Neural cell (in vitro differentiated cells): ENCODE measurements around the gene HIVEP3. TPM values are rescaled to one million over a fixed set of nuclear protein-coding genes. Genes with fewer than 3 reads are reported as not detected.

Source experiments
- H2AFZ ChIP-seq: fragments of 200-600, 300-800 bp; sonication (generic), shearing (Covaris generic); 2 replicates; pipeline ENCODE4 v1.6.0; 2014; ENCODE audit warnings: low read depth, mild to moderate bottlenecking, antibody characterized with exemption, low read length, moderate library complexity
- H3F3A ChIP-seq: fragments of 200-600 bp; shearing (Covaris generic); 2 replicates; pipeline ENCODE4 v1.6.1; 2016; ENCODE audit warnings: mild to moderate bottlenecking, moderate library complexity, mixed read lengths, antibody characterized with exemption, low read length; ENCODE audit not compliant: insufficient read depth, poor library complexity, severe bottlenecking
- H3K27ac ChIP-seq: fragments of 200-600, 300-800 bp; sonication (generic), shearing (Covaris generic); 2 replicates; pipeline ENCODE4 v1.5.1; 2014; ENCODE audit warnings: mild to moderate bottlenecking, low read length, moderate library complexity
- H3K27me3 ChIP-seq: fragments of 300-800, 200-600 bp; sonication (generic), shearing (Covaris generic); 2 replicates; pipeline ENCODE4 v1.6.0; 2014; ENCODE audit warnings: mild to moderate bottlenecking, low read depth, low read length, moderate library complexity; ENCODE audit not compliant: insufficient read depth
- H3K36me3 ChIP-seq: fragments of 300-800, 200-600 bp; sonication (generic), shearing (Covaris generic); 2 replicates; pipeline ENCODE4 v1.5.1; 2014; ENCODE audit warnings: mild to moderate bottlenecking, antibody characterized with exemption, low read length, moderate library complexity; ENCODE audit not compliant: insufficient read depth
- H3K4me2 ChIP-seq: fragments of 300-800, 200-600 bp; sonication (generic), shearing (Covaris generic); 2 replicates; pipeline ENCODE4 v1.6.0; 2014; ENCODE audit warnings: mild to moderate bottlenecking, low read length
- H3K4me3 ChIP-seq: fragments of 300-800, 200-600 bp; sonication (generic), shearing (Covaris generic); 2 replicates; pipeline ENCODE4 v1.5.1; 2014; ENCODE audit warnings: mild to moderate bottlenecking, low read length, moderate library complexity
- H3K79me2 ChIP-seq: fragments of 200-600 bp; shearing (Covaris generic); replicated peaks from 2 replicates; pipeline ENCODE4 v1.6.0; 2014; ENCODE audit warnings: mild to moderate bottlenecking, low read length, moderate library complexity; ENCODE audit not compliant: insufficient read depth
- H3K9ac ChIP-seq: fragments of 300-800, 200-600 bp; sonication (generic), shearing (Covaris generic); 2 replicates; pipeline ENCODE4 v1.6.1; 2016; ENCODE audit warnings: mild to moderate bottlenecking, low read length, mixed read lengths
- H3K9me2 ChIP-seq: fragments of 200-600 bp; shearing (Covaris generic); 2 replicates; pipeline ENCODE4 v1.6.1; 2016; ENCODE audit warnings: mild to moderate bottlenecking, low read length, mixed read lengths; ENCODE audit not compliant: insufficient read depth
- H3K9me3 ChIP-seq: fragments of 200-600, 300-800 bp; sonication (generic), shearing (Covaris generic); 2 replicates; pipeline ENCODE4 v1.6.1; 2016; ENCODE audit warnings: mild to moderate bottlenecking, mixed run types, low read length, moderate library complexity, mixed read lengths
- H4K20me1 ChIP-seq: fragments of 200-600 bp; shearing (Covaris generic); 2 replicates; pipeline ENCODE4 v1.6.1; 2016; ENCODE audit warnings: mild to moderate bottlenecking, mixed run types; ENCODE audit not compliant: insufficient read depth
- CTCF ChIP-seq: fragments of 450-650 bp; IDR thresholded peaks from 2 replicates; pipeline ENCODE4 v1.5.1; 2014; ENCODE audit warnings: antibody characterized with exemption, mild to moderate bottlenecking, moderate library complexity; ENCODE audit not compliant: poor library complexity, severe bottlenecking
- EP300 ChIP-seq: fragments of 450-650 bp; conservative IDR thresholded peaks from 2 replicates; pipeline ENCODE4 v1.6.1; 2014; ENCODE audit warnings: antibody characterized with exemption, mild to moderate bottlenecking, moderate library complexity; ENCODE audit not compliant: poor library complexity, severe bottlenecking
- EZH2 ChIP-seq: fragments of 200-600, 300-800 bp; shearing (Covaris generic), sonication (generic); IDR thresholded peaks from 2 replicates; pipeline ENCODE4 v1.6.1; 2014; ENCODE audit warnings: antibody characterized with exemption, low read length, borderline replicate concordance, mild to moderate bottlenecking; ENCODE audit not compliant: insufficient read depth, poor library complexity, severe bottlenecking
- MXI1 ChIP-seq: fragments of 450-650 bp; conservative IDR thresholded peaks from 2 replicates; pipeline ENCODE4 v1.6.1; 2014; ENCODE audit warnings: antibody characterized with exemption, mild to moderate bottlenecking; ENCODE audit not compliant: poor library complexity, severe bottlenecking
- POLR2AphosphoS5 ChIP-seq: IDR thresholded peaks from 2 replicates; pipeline ENCODE4 v1.6.1; 2012
- RAD21 ChIP-seq: fragments of 450-650 bp; conservative IDR thresholded peaks from 2 replicates; pipeline ENCODE4 v1.6.1; 2014; ENCODE audit warnings: antibody characterized with exemption, mild to moderate bottlenecking, moderate library complexity
- REST ChIP-seq: IDR thresholded peaks from 2 replicates; pipeline ENCODE4 v1.6.1; 2012; ENCODE audit warnings: borderline replicate concordance
- SMC3 ChIP-seq: fragments of 450-650 bp; conservative IDR thresholded peaks from 2 replicates; pipeline ENCODE4 v1.6.1; 2014; ENCODE audit warnings: antibody characterized with exemption, mild to moderate bottlenecking, moderate library complexity; ENCODE audit not compliant: poor library complexity
- TAF1 ChIP-seq: IDR thresholded peaks from 2 replicates; pipeline ENCODE4 v1.6.1; 2012; ENCODE audit warnings: low read depth
- polyA plus RNA-seq: library from polyadenylated mRNA; depleted of rRNA; stranded (reverse); fragments of >200 nt; gene quantifications from 2 replicates; pipeline ENCODE4 v1.2.3, GENCODE V29; 2014

The HIVEP3 gene
- polyA plus RNA-seq, 1 donor from 2014 or later: 2.6 TPM

GRCh38 chr1:41648844-41649243, 269.9 kb downstream of the HIVEP3 start:
- Histone ChIP-seq H2AFZ (no peak overlapping the region), H3F3A (no peaks in the 10 kb centered on the region), H3K27me3 (no peaks in the 10 kb centered on the region), H3K79me2 (no peaks in the 10 kb centered on the region), H3K27ac (no peak overlapping the region), H3K4me2 (no peak overlapping the region), H3K9me2 (no peaks in the 10 kb centered on the region), H3K36me3 (no peaks in the 10 kb centered on the region), H3K9ac (no peak overlapping the region), H4K20me1 (no peaks in the 10 kb centered on the region), H3K9me3 (no peaks in the 10 kb centered on the region), H3K4me3 (no peak overlapping the region)
- TF ChIP-seq EZH2: no peak
- no peak for TF ChIP-seq CTCF
- TF ChIP-seq SMC3: no peak
- TF ChIP-seq REST: no peak
- no peak for TF ChIP-seq RAD21
- no peak for TF ChIP-seq TAF1
- TF ChIP-seq EP300: no peak
- TF ChIP-seq MXI1: no peak
- no peak for TF ChIP-seq POLR2AphosphoS5

- H3K4me3 ChIP-seq: no peak overlapping the region
Measured at GRCh38 chr1:41648230-41648629, 270.5 kb downstream of the HIVEP3 start.

More at GRCh38 chr1:41648230-41648629, 270.5 kb downstream of the HIVEP3 start:
- no peak overlapping the region for H3K27ac ChIP-seq
- no peak overlapping the region for H2AFZ ChIP-seq
- H3K27me3 ChIP-seq: no peaks in the 10 kb centered on the region
- H3K36me3 ChIP-seq: no peaks in the 10 kb centered on the region
- H3K9ac ChIP-seq: no peak overlapping the region
- no peaks in the 10 kb centered on the region for H4K20me1 ChIP-seq
- no peaks in the 10 kb centered on the region for H3K9me2 ChIP-seq
- H3K79me2 ChIP-seq: no peaks in the 10 kb centered on the region
- TF ChIP-seq MXI1 (no peak), TAF1 (no peak), SMC3 (no peak), RAD21 (no peak), POLR2AphosphoS5 (no peak), REST (no peak), EZH2 (no peak), EP300 (no peak), CTCF (no peak)
- no peak overlapping the region for H3K4me2 ChIP-seq
- H3F3A ChIP-seq: no peaks in the 10 kb centered on the region
- H3K9me3 ChIP-seq: no peaks in the 10 kb centered on the region
